ENCODE results near the gene FADD.

The FADD gene

GRCh38 chr11:70233962-70234361 lies 30.9 kb downstream of the FADD start:
- no peaks in the 10 kb centered on the region for H3K36me3 ChIP-seq (ENCODE audit: low read length)
- H3K27me3 ChIP-seq (ENCODE audit: low read length) = no peaks in the 10 kb centered on the region
- no peaks in the 10 kb centered on the region for H3K9me2 ChIP-seq (replicated peaks; ENCODE audit: insufficient read depth, low read length)
- no peaks in the 10 kb centered on the region for H4K20me1 ChIP-seq (ENCODE audit: low read depth, low read length)
- TF ChIP-seq CTCF (IDR thresholded peaks at IDR 0.05; ENCODE audit: insufficient read depth, low read length, poor library complexity, severe bottlenecking) = no peak
- TF ChIP-seq EZH2phosphoT487 (conservative IDR thresholded peaks at IDR 0.05; ENCODE audit: low read length) = no peak
- no peak overlapping the region for H3K27ac ChIP-seq (ENCODE audit: low read depth, low read length)
- no peak overlapping the region for H2AFZ ChIP-seq (ENCODE audit: low read depth, low read length, severe bottlenecking)
- no peak overlapping the region for H3K9ac ChIP-seq (ENCODE audit: low read length)
- no peaks in the 10 kb centered on the region for H3K9me3 ChIP-seq (ENCODE audit: insufficient read depth, low read length)
- H3K4me2 ChIP-seq (ENCODE audit: low read depth, low read length, poor library complexity, severe bottlenecking) = no peak overlapping the region
- no peak overlapping the region for H3K4me3 ChIP-seq (ENCODE audit: insufficient read depth, low read length, poor library complexity, severe bottlenecking)
- H3F3A ChIP-seq (ENCODE audit: insufficient read depth) = no peaks in the 10 kb centered on the region
- H3K79me2 ChIP-seq (ENCODE audit: insufficient read depth, low read length) = no peaks in the 10 kb centered on the region

- no peak overlapping the region for H2AFZ ChIP-seq (ENCODE audit: low read depth, low read length, severe bottlenecking)
- no peak overlapping the region for H3K27ac ChIP-seq (ENCODE audit: low read depth, low read length)
- no peak overlapping the region for H3K4me2 ChIP-seq (ENCODE audit: low read depth, low read length, poor library complexity, severe bottlenecking)
- no peaks in the 10 kb centered on the region for H3K27me3 ChIP-seq (ENCODE audit: low read length)
- no peaks in the 10 kb centered on the region for H3K9me3 ChIP-seq (ENCODE audit: insufficient read depth, low read length)
- H4K20me1 ChIP-seq (ENCODE audit: low read depth, low read length) = no peaks in the 10 kb centered on the region
- no peaks in the 10 kb centered on the region for H3K36me3 ChIP-seq (ENCODE audit: low read length)
- no peak overlapping the region for H3K4me3 ChIP-seq (ENCODE audit: insufficient read depth, low read length, poor library complexity, severe bottlenecking)
- no peak for TF ChIP-seq EZH2phosphoT487 (conservative IDR thresholded peaks at IDR 0.05; ENCODE audit: low read length)
- TF ChIP-seq CTCF (IDR thresholded peaks at IDR 0.05; ENCODE audit: insufficient read depth, low read length, poor library complexity, severe bottlenecking) = no peak
- no peaks in the 10 kb centered on the region for H3K9me2 ChIP-seq (replicated peaks; ENCODE audit: insufficient read depth, low read length)
- H3F3A ChIP-seq (ENCODE audit: insufficient read depth) = no peaks in the 10 kb centered on the region
- H3K79me2 ChIP-seq (ENCODE audit: insufficient read depth, low read length) = no peaks in the 10 kb centered on the region
- no peak overlapping the region for H3K9ac ChIP-seq (ENCODE audit: low read length)
These were observed 37.2 kb downstream of the FADD start for GRCh38 chr11:70240337-70240736.

- no peak overlapping the region for H3K9ac ChIP-seq (ENCODE audit: low read length)
- no peaks in the 10 kb centered on the region for H4K20me1 ChIP-seq (ENCODE audit: low read depth, low read length)
- H3K36me3 ChIP-seq (ENCODE audit: low read length) = no peaks in the 10 kb centered on the region
- H2AFZ ChIP-seq (ENCODE audit: low read depth, low read length, severe bottlenecking) = no peak overlapping the region
- no peaks in the 10 kb centered on the region for H3K9me2 ChIP-seq (replicated peaks; ENCODE audit: insufficient read depth, low read length)
- H3F3A ChIP-seq (ENCODE audit: insufficient read depth) = no peaks in the 10 kb centered on the region
- no peaks in the 10 kb centered on the region for H3K79me2 ChIP-seq (ENCODE audit: insufficient read depth, low read length)
- no peak overlapping the region for H3K4me3 ChIP-seq (ENCODE audit: insufficient read depth, low read length, poor library complexity, severe bottlenecking)
- no peak overlapping the region for H3K27ac ChIP-seq (ENCODE audit: low read depth, low read length)
- no peak overlapping the region for H3K4me2 ChIP-seq (ENCODE audit: low read depth, low read length, poor library complexity, severe bottlenecking)
- no peak for TF ChIP-seq EZH2phosphoT487 (conservative IDR thresholded peaks at IDR 0.05; ENCODE audit: low read length)
- H3K27me3 ChIP-seq (ENCODE audit: low read length) = no peaks in the 10 kb centered on the region
- H3K9me3 ChIP-seq (ENCODE audit: insufficient read depth, low read length) = no peaks in the 10 kb centered on the region
These were observed 38.6 kb downstream of the FADD start for GRCh38 chr11:70241709-70242108.

DNA sequence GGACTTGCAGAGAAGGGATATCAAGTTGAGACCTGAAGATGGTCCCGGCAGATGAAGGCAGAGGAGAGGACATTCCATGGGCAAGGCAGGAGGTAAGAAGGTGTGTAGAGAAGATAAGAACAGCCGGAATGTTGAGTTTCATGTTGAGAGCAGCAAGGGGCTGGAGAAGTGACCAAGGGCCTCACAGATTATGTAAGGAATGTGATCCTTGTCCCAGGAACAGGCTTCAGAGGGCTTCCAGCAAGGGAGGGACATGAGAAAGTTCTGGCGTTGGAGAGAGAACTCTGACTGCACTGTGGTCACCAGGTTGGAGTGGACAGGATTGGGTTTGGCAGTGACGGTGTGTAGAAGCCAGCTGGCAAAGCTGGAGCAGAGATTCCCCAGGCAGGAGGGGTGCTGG lies 39.8 kb downstream of the FADD start:
- no peaks in the 10 kb centered on the region for H3K9me3 ChIP-seq (ENCODE audit: insufficient read depth, low read length)
- H3K79me2 ChIP-seq (ENCODE audit: insufficient read depth, low read length) = no peaks in the 10 kb centered on the region
- H3F3A ChIP-seq (ENCODE audit: insufficient read depth) = no peaks in the 10 kb centered on the region
- H3K36me3 ChIP-seq (ENCODE audit: low read length) = no peaks in the 10 kb centered on the region
- no peak overlapping the region for H3K4me3 ChIP-seq (ENCODE audit: insufficient read depth, low read length, poor library complexity, severe bottlenecking)
- H3K27ac ChIP-seq (ENCODE audit: low read depth, low read length) = no peak overlapping the region
- TF ChIP-seq CTCF (IDR thresholded peaks at IDR 0.05; ENCODE audit: insufficient read depth, low read length, poor library complexity, severe bottlenecking) (no peak), EZH2phosphoT487 (conservative IDR thresholded peaks at IDR 0.05; ENCODE audit: low read length) (no peak)
- no peak overlapping the region for H3K9ac ChIP-seq (ENCODE audit: low read length)
- H3K9me2 ChIP-seq (replicated peaks; ENCODE audit: insufficient read depth, low read length) = no peaks in the 10 kb centered on the region
- no peak overlapping the region for H2AFZ ChIP-seq (ENCODE audit: low read depth, low read length, severe bottlenecking)
- H3K4me2 ChIP-seq (ENCODE audit: low read depth, low read length, poor library complexity, severe bottlenecking) = no peak overlapping the region
- H4K20me1 ChIP-seq (ENCODE audit: low read depth, low read length) = no peaks in the 10 kb centered on the region
- H3K27me3 ChIP-seq (ENCODE audit: low read length) = no peaks in the 10 kb centered on the region
